Measurements from ENCODE around the gene PRKCA. TPM values are rescaled to one million over a fixed set of nuclear protein-coding genes. Genes with fewer than 3 reads are reported as not detected.
"Not testable (repeated sequence)": the region's sequence is repeated elsewhere in the genome, so short reads cannot be mapped to it uniquely, and the experiment has no call there.

Gene PRKCA
- total RNA-seq, 6 experiments from 2014 or later = 81.2 to 106 (median 92.9) TPM

GRCh38 chr17:66450008-66450851, 147.8 kb downstream of the PRKCA start:
- TF ChIP-seq, protein P1, sequence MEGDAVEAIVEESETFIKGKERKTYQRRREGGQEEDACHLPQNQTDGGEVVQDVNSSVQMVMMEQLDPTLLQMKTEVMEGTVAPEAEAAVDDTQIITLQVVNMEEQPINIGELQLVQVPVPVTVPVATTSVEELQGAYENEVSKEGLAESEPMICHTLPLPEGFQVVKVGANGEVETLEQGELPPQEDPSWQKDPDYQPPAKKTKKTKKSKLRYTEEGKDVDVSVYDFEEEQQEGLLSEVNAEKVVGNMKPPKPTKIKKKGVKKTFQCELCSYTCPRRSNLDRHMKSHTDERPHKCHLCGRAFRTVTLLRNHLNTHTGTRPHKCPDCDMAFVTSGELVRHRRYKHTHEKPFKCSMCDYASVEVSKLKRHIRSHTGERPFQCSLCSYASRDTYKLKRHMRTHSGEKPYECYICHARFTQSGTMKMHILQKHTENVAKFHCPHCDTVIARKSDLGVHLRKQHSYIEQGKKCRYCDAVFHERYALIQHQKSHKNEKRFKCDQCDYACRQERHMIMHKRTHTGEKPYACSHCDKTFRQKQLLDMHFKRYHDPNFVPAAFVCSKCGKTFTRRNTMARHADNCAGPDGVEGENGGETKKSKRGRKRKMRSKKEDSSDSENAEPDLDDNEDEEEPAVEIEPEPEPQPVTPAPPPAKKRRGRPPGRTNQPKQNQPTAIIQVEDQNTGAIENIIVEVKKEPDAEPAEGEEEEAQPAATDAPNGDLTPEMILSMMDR (IDR thresholded peaks at IDR 0.05) = no peak
- Mint-ChIP-seq H3K36me3 (ENCODE audit: low read depth) (peaks cover 38% of the 10 kb centered on the region), H3K9me3 (no peaks in the 10 kb centered on the region), H3K4me1 (ENCODE audit: low read depth) (peaks cover 61% of the 10 kb centered on the region), H3K27me3 (ENCODE audit: insufficient read depth) (peaks cover 5% of the 10 kb centered on the region; the same call in 1 of the 2 replicates), H3K4me3 (no peak overlapping the region), H3K27ac (no peak overlapping the region)
- DNase-seq = no peak

- Mint-ChIP-seq H3K9me3 (no peaks in the 10 kb centered on the region), H3K36me3 (ENCODE audit: low read depth) (peaks cover 40% of the 10 kb centered on the region), H3K4me1 (ENCODE audit: low read depth) (peaks cover 61% of the 10 kb centered on the region), H3K27ac (no peak overlapping the region), H3K27me3 (ENCODE audit: insufficient read depth) (peaks cover 5% of the 10 kb centered on the region; the same call in 1 of the 2 replicates), H3K4me3 (no peak overlapping the region)
- TF ChIP-seq, protein P1 (IDR thresholded peaks at IDR 0.05) = no peak
- no peak for DNase-seq
These were observed 148.4 kb downstream of the PRKCA start for GRCh38 chr17:66450852-66451158.

DNA sequence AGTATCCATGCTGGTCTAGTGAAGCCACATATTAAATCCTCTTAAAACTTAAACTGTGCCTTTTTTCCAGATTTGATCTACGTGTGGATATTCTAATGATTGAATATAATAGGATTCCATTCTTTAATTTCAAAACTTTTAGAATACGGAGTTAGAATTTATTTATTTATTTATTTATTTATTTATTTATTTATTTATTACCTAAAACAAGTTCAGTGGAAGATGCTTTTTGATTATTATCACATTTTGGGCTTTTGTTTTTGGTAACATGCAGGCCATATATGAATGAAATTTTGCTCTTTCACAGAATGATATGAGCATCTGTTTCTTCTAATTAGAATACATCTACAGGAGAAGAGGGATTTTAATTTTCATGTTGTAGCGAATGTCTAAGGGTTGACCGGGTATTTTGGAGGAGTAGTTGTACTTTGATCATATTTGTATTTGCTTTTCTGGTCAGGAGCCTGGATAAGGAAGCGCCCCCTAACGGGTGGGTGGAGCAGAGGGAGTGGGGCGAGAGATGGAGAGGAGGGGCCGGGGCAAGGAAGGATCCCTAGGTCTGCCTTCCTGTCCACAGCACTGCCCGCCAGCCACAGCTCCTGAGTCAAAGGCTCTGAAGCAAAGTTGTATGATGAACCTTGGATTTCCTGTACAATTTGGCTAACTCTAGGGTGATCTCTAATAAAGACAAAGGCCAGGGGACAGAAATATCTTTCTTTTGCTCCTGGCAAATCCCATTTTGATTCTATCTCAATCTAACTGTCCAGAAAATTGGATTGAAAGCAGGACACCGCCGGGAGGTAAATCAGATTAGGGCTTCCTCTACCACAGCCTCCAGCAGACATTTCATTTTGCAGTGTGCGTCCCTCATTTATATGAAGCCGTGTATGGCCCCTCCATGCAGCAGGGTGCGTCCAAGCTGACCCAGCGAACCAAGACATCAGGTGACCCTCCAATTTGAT, 149.1 kb downstream of the PRKCA start:
- TF ChIP-seq, protein P1 (IDR thresholded peaks at IDR 0.05) = peak; percentile 40; the same call in 1 of the 2 replicates
- H3K4me3 Mint-ChIP-seq = no peak overlapping the region
- H3K27me3 Mint-ChIP-seq (ENCODE audit: insufficient read depth) = peaks cover 5% of the 10 kb centered on the region; the same call in 1 of the 2 replicates
- peaks cover 40% of the 10 kb centered on the region for H3K36me3 Mint-ChIP-seq (ENCODE audit: low read depth)
- DNase-seq = no peak
- peaks cover 56% of the 10 kb centered on the region for H3K4me1 Mint-ChIP-seq (ENCODE audit: low read depth)
- H3K27ac Mint-ChIP-seq = no peak overlapping the region
- H3K9me3 Mint-ChIP-seq = no peaks in the 10 kb centered on the region

- H3K36me3 Mint-ChIP-seq (ENCODE audit: low read depth) = peaks cover 53% of the 10 kb centered on the region
- TF ChIP-seq, protein P1 (IDR thresholded peaks at IDR 0.05) = no peak
- DNase-seq = no peak
- no peak overlapping the region for H3K4me3 Mint-ChIP-seq
- H3K27me3 Mint-ChIP-seq (ENCODE audit: insufficient read depth) = peaks cover 8% of the 10 kb centered on the region
- peaks cover 6% of the 10 kb centered on the region; the same call in 1 of the 2 replicates for H3K9me3 Mint-ChIP-seq
- H3K4me1 Mint-ChIP-seq (ENCODE audit: low read depth) = peaks cover 75% of the 10 kb centered on the region
- H3K27ac Mint-ChIP-seq = no peak overlapping the region
These were observed 152.6 kb downstream of the PRKCA start for GRCh38 chr17:66455060-66455459.

GRCh38 chr17:66457499-66457898, 155.1 kb downstream of the PRKCA start:
- Mint-ChIP-seq H3K4me1 (ENCODE audit: low read depth) (peaks cover 75% of the 10 kb centered on the region), H3K27ac (peak overlapping the region; percentile 54; the same call in 1 of the 2 replicates), H3K36me3 (ENCODE audit: low read depth) (peaks cover 54% of the 10 kb centered on the region)
- DNase-seq; H3K27me3 Mint-ChIP-seq (ENCODE audit: insufficient read depth); H3K4me3 Mint-ChIP-seq; H3K9me3 Mint-ChIP-seq: not testable (repeated sequence)

Measured in HFFc6 (cell line).